PC-3 (cell line): ENCODE results near the gene ARRDC3. TPM values are rescaled to one million over a fixed set of nuclear protein-coding genes. Genes with fewer than 3 reads are reported as not detected.

Experiments
- ATAC-seq: fragments of 200-7000 bp; cut with Tn5 transposase; 2 replicates; pipeline ENCODE4 v1.9.1; 2020; ENCODE audit warnings: mild to moderate bottlenecking, moderate library complexity
- Bru-seq: library from RNA; stranded (reverse); fragments of 400-500 nt; gene quantifications from one replicate; lab custom pipeline; 2021; lab: Mats Ljungman, UMichigan
- BruChase-seq, 2 experiments: library from RNA; stranded (reverse); fragments of 400-500 nt; gene quantifications; one replicate each; lab custom pipeline; 2021; lab: Mats Ljungman, UMichigan
- BruUV-seq: library from RNA; stranded (reverse); fragments of 400-500 nt; replicated peaks from 2 replicates; lab custom pipeline; 2021; lab: Mats Ljungman, UMichigan
- CTCF ChIA-PET: fragments of 300-600 bp; sonication (Branson Sonifier 250); formaldehyde crosslinking; loops from one replicate; lab custom pipeline; 2022; ENCODE audit warnings: antibody characterized with exemption; lab: Charles Lee
- POLR2A ChIA-PET: fragments of 300-600 bp; sonication (Branson Sonifier 250); formaldehyde crosslinking; loops from one replicate; lab custom pipeline; 2022; ENCODE audit warnings: antibody characterized with exemption; ENCODE audit not compliant: unreplicated experiment; lab: Charles Lee
- DNase-seq: peaks from one replicate; pipeline ENCODE4 v3.0.0-alpha.2; 2015
- H2AFZ ChIP-seq: fragments of 300-600 bp; sonication (generic); 2 replicates; pipeline ENCODE4 v1.6.0; 2016; ENCODE audit warnings: antibody characterized with exemption, low read length
- H3F3A ChIP-seq: fragments of 300-600 bp; sonication (generic); one replicate; pipeline ENCODE4 v1.6.0; 2017; ENCODE audit warnings: antibody characterized with exemption, low read length, control low read depth, mild to moderate bottlenecking; ENCODE audit not compliant: unreplicated experiment
- H3K27ac ChIP-seq: fragments of 300-600 bp; sonication (generic); 2 replicates; pipeline ENCODE4 v1.5.1; 2016; ENCODE audit warnings: mild to moderate bottlenecking, low read length
- H3K27me3 ChIP-seq: fragments of 300-600 bp; sonication (generic); 2 replicates; pipeline ENCODE4 v1.6.1; 2016; ENCODE audit warnings: low read length, mixed read lengths
- H3K36me3 ChIP-seq: fragments of 300-600 bp; sonication (generic); 2 replicates; pipeline ENCODE4 v1.6.1; 2016; ENCODE audit warnings: low read depth, mixed run types, low read length, mixed read lengths
- H3K4me1 ChIP-seq: fragments of 300-600 bp; sonication (generic); 2 replicates; pipeline ENCODE4 v1.5.1; 2016; ENCODE audit warnings: low read length; ENCODE audit not compliant: insufficient read depth
- H3K4me2 ChIP-seq: fragments of 300-600 bp; sonication (generic); 2 replicates; pipeline ENCODE4 v1.6.0; 2016; ENCODE audit warnings: low read length
- H3K4me3 ChIP-seq: fragments of 300-600 bp; sonication (generic); 2 replicates; pipeline ENCODE4 v1.5.1; 2016; ENCODE audit warnings: mild to moderate bottlenecking, low read length, mixed read lengths
- H3K79me2 ChIP-seq: fragments of 300-600 bp; sonication (generic); 2 replicates; pipeline ENCODE4 v1.6.1; 2017; ENCODE audit warnings: low read length, mixed read lengths
- H3K9ac ChIP-seq: fragments of 300-600 bp; sonication (generic); 2 replicates; pipeline ENCODE4 v1.6.0; 2016; ENCODE audit warnings: mild to moderate bottlenecking, low read length
- H3K9me2 ChIP-seq: fragments of 300-600 bp; sonication (generic); replicated peaks from 2 replicates; pipeline ENCODE4 v1.6.1; 2016; ENCODE audit warnings: mixed run types, low read length, mixed read lengths
- H3K9me3 ChIP-seq: fragments of 300-600 bp; sonication (generic); 2 replicates; pipeline ENCODE4 v1.6.1; 2016; ENCODE audit warnings: low read length, mixed read lengths
- H4K20me1 ChIP-seq: fragments of 300-600 bp; sonication (generic); 2 replicates; pipeline ENCODE4 v1.6.1; 2016; ENCODE audit warnings: low read length, mixed read lengths
- EZH2 ChIP-seq: fragments of 300-600 bp; sonication (generic); IDR thresholded peaks from one replicate; pipeline ENCODE4 v1.6.1; 2017; ENCODE audit warnings: antibody characterized with exemption, mild to moderate bottlenecking, low read length; ENCODE audit not compliant: unreplicated experiment
- EZH2phosphoT487 ChIP-seq: fragments of 300-600 bp; sonication (generic); IDR thresholded peaks from 2 replicates; pipeline ENCODE4 v1.6.1; 2018; ENCODE audit warnings: mild to moderate bottlenecking, antibody characterized with exemption, low read length, borderline replicate concordance
- intact Hi-C: fragments of 100-400 bp; cut with micrococcal nuclease; formaldehyde crosslinking; loops from 2 replicates; pipeline ENCODE4 v1.9.0; 2023
- long read RNA-seq: library from polyadenylated mRNA; unstranded; transcript quantifications from one replicate; pipeline ENCODE4 v2.0.0, GENCODE V29; 2021; ENCODE audit not compliant: unreplicated experiment
- total RNA-seq: library from RNA; depleted of rRNA; stranded (reverse); fragments of >200 nt; gene quantifications from 2 replicates; pipeline ENCODE4 v1.2.3, GENCODE V29; 2014; rRNA removed
- TF ChIP-seq, protein P1 (sequence below): fragments of 300-600 bp; sonication (generic); conservative IDR thresholded peaks from 2 replicates; pipeline ENCODE4 v1.5.1; 2017; ENCODE audit warnings: antibody characterized with exemption, low read depth, mild to moderate bottlenecking, low read length

Gene ARRDC3, protein sequence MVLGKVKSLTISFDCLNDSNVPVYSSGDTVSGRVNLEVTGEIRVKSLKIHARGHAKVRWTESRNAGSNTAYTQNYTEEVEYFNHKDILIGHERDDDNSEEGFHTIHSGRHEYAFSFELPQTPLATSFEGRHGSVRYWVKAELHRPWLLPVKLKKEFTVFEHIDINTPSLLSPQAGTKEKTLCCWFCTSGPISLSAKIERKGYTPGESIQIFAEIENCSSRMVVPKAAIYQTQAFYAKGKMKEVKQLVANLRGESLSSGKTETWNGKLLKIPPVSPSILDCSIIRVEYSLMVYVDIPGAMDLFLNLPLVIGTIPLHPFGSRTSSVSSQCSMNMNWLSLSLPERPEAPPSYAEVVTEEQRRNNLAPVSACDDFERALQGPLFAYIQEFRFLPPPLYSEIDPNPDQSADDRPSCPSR
- total RNA-seq (39.5 and 40.3 TPM in 2 replicates), Bru-seq, nascent RNA (percentile 94 among the genes with signal in this experiment), BruChase-seq, experiment 1, labeled RNA remaining after a 6-hour chase (percentile 77 among the genes with signal in this experiment), BruChase-seq, experiment 2, labeled RNA remaining after a 2-hour chase (percentile 79 among the genes with signal in this experiment)
- long read RNA-seq, full-length matches to known transcripts = 27 of 42 reads
- long read RNA-seq, partial matches to known transcripts = 2 of 42 reads
- long read RNA-seq, other reads (novel, unspliced or antisense) = 13 of 42 reads

DNA sequence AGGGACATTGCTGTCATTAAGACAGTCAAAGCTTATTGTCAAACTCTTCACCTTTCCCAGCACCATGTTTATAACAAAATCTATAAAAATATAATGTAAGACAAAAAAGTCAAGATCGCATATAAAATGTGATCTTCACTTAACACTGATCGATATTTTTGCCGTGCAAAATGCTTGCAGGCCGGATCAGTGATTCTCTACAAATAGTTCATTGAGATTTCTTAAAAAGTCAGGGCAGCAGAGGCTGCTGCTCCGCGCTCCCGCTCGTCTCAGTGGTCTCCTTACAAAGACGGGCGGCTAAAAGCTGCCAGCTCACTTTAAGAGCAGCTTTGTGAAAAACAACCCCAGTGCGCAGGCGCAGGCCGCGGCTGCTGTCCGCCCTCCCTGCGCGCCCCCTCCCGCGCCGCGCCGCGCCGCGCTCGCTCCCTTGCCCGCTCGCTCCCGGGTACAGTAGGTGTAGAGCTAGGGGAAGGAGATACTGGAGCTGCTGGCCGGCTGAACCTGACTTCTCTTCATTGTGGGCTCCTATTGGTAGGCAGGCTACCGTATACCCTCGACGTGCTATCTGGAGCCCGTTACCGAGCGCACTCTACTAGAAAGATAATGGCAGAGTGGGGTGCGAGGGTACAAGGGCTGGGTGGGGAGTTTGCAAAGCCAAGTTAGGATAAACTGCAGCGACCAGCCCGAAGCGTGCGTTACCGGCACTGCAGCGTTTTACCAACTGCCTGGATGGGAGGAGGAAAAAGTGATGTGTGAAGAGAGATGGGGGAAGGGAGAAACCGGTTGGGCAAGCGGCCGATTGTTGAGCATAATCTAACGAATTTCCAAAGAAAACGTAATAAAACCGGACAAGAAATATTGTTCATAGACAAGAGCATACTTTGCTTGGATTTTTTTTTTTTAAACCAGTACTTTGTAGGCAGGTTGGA, at the start of gene ARRDC3:
Gene ARRDC3, minus strand, starts transcription at position 291 of the 929 bp plus-strand sequence. Its CDS starts 225 bp downstream, at position 66.
- peaks cover 44% of the 10 kb centered on the region for H3K79me2 ChIP-seq
- H3K4me3 ChIP-seq = peak within 1 kb of the TSS; percentile 85
- peaks cover 15% of the 10 kb centered on the region for H3F3A ChIP-seq
- intact Hi-C loops = loop anchor here (1.0 kb wide), 1 partner anchor 103 kb away; no protein-coding TSS in a partner anchor
- H3K27ac ChIP-seq = peak within 1 kb of the TSS; percentile 90
- ATAC-seq (peak; percentile 48), DNase-seq (peak; percentile 98)
- peaks cover 15% of the 10 kb centered on the region for H3K4me1 ChIP-seq
- H3K9me2 ChIP-seq = no peaks in the 10 kb centered on the region
- TF ChIP-seq EZH2phosphoT487 (no peak), EZH2 (no peak)
- TF ChIP-seq, protein P1, sequence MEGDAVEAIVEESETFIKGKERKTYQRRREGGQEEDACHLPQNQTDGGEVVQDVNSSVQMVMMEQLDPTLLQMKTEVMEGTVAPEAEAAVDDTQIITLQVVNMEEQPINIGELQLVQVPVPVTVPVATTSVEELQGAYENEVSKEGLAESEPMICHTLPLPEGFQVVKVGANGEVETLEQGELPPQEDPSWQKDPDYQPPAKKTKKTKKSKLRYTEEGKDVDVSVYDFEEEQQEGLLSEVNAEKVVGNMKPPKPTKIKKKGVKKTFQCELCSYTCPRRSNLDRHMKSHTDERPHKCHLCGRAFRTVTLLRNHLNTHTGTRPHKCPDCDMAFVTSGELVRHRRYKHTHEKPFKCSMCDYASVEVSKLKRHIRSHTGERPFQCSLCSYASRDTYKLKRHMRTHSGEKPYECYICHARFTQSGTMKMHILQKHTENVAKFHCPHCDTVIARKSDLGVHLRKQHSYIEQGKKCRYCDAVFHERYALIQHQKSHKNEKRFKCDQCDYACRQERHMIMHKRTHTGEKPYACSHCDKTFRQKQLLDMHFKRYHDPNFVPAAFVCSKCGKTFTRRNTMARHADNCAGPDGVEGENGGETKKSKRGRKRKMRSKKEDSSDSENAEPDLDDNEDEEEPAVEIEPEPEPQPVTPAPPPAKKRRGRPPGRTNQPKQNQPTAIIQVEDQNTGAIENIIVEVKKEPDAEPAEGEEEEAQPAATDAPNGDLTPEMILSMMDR = no peak
- ChIA-PET CTCF (interaction anchor here (0.5 to 1.4 kb wide), 3 partner anchors 36 to 255 kb away, joined by 3 to 9 read pairs (median 6); no protein-coding TSS in a partner anchor), POLR2A (interaction anchor here (0.6 to 1.9 kb wide), 17 partner anchors 11 to 1799 kb away, joined by 3 to 49 read pairs (median 4); no protein-coding TSS in a partner anchor)
- peak within 1 kb of the TSS; percentile 92 for H3K9ac ChIP-seq
- H4K20me1 ChIP-seq = no peaks in the 10 kb centered on the region
- peak within 1 kb of the TSS; percentile 79 for H2AFZ ChIP-seq
- H3K36me3 ChIP-seq = peaks cover under 1% of the 10 kb centered on the region; the same call in 1 of the 2 replicates
- BruUV-seq = no TSS peak
- H3K27me3 ChIP-seq = no peaks in the 10 kb centered on the region
- no peaks in the 10 kb centered on the region for H3K9me3 ChIP-seq
- H3K4me2 ChIP-seq = peak within 1 kb of the TSS; percentile 84

DNA sequence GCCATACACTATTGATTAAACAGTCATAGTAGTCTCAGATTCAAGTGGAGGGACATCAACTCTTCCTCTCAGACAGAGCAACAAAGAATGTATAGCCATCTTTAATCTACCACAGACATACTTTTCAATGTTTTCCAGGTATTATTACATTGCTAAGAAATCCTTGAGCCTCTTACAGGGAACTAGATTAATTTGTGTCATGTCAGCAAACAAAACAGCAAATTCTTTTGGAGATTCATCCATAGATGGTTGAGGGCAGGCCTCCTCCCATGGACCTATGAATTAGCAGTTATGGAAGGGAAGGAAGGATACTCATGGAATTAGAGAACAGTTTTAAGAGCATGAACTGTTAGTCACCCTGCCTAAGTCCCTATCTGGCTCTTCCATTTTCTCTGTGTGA, 47.8 kb upstream of the ARRDC3 start:
- no peaks in the 10 kb centered on the region for H3K79me2 ChIP-seq
- no peaks in the 10 kb centered on the region for H3K9me3 ChIP-seq
- intact Hi-C loops = no loop called here
- TF ChIP-seq, protein P1 = no peak
- TF ChIP-seq EZH2phosphoT487 = no peak
- TF ChIP-seq EZH2 = no peak
- BruUV-seq = no TSS peak
- H3K4me3 ChIP-seq = no peak overlapping the region
- H3K4me2 ChIP-seq = no peak overlapping the region
- no peaks in the 10 kb centered on the region for H3F3A ChIP-seq
- DNase-seq (no peak), ATAC-seq (no peak)
- no peaks in the 10 kb centered on the region for H4K20me1 ChIP-seq
- no peak overlapping the region for H3K9ac ChIP-seq
- no peak overlapping the region for H2AFZ ChIP-seq
- ChIA-PET CTCF (no interaction called here), POLR2A (no interaction called here)
- H3K36me3 ChIP-seq = no peaks in the 10 kb centered on the region
- no peak overlapping the region for H3K27ac ChIP-seq
- no peaks in the 10 kb centered on the region for H3K27me3 ChIP-seq
- peaks cover 5% of the 10 kb centered on the region for H3K4me1 ChIP-seq
- no peaks in the 10 kb centered on the region for H3K9me2 ChIP-seq
